Endothelial cell of umbilical vein (primary cell): ENCODE data around the gene NAE1. TPM values are rescaled to one million over a fixed set of nuclear protein-coding genes. Genes with fewer than 3 reads are reported as not detected.

Experiments
- BruUV-seq: library from RNA; stranded (reverse); fragments of 400-500 nt; replicated peaks from 2 replicates; lab custom pipeline; 2021; lab: Mats Ljungman, UMichigan
- CTCF ChIA-PET: fragments of 300-600, 350-600 bp; sonication (Branson Sonifier 250); formaldehyde crosslinking; loops from one replicate; lab custom pipeline; 2021; ENCODE audit warnings: antibody characterized with exemption, inconsistent platforms; lab: Charles Lee
- POLR2A ChIA-PET: fragments of 300-600, 350-600 bp; sonication (Branson Sonifier 250); formaldehyde crosslinking; loops from one replicate; lab custom pipeline; 2021; ENCODE audit warnings: antibody characterized with exemption, inconsistent platforms; lab: Charles Lee
- DNase-seq: peaks from one replicate; pipeline ENCODE4 v3.0.0-alpha.2; 2011; ENCODE audit warnings: low read depth, low spot score
- FAIRE-seq: peaks from 2 replicates; lab custom pipeline; 2011; peaks lifted over from hg19 to GRCh38; lab: Jason Lieb, UNC
- H2AFZ ChIP-seq: 2 replicates; pipeline ENCODE4 v1.6.0; 2012; ENCODE audit warnings: low read depth, low read length, control low read depth, inconsistent platforms
- H3K27ac ChIP-seq: 2 replicates; pipeline ENCODE4 v1.5.1; 2011; ENCODE audit warnings: low read depth, mild to moderate bottlenecking, control low read depth, low read length, moderate library complexity; ENCODE audit not compliant: insufficient read depth
- H3K27me3 ChIP-seq, 2 experiments: 2 replicates each; pipeline versions ENCODE4 v1.6.0 to v1.6.1; 2011; ENCODE audit warnings: low read length in 2 of 2, mixed read lengths in 1 of 2; ENCODE audit not compliant: control insufficient read depth in 2 of 2, insufficient read depth in 2 of 2
- H3K36me3 ChIP-seq, 2 experiments: 2 replicates in 1 of 2; 3 replicates in 1 of 2; pipeline ENCODE4 v1.5.1; 2011; ENCODE audit warnings: low read length in 2 of 2, mild to moderate bottlenecking in 1 of 2, moderate library complexity in 1 of 2; ENCODE audit not compliant: control insufficient read depth in 2 of 2, insufficient read depth in 2 of 2; ENCODE audit errors: extremely low read depth in 1 of 2
- H3K4me1 ChIP-seq: 3 replicates; pipeline ENCODE4 v1.5.1; 2011; ENCODE audit warnings: mild to moderate bottlenecking, low read length; ENCODE audit not compliant: control insufficient read depth, insufficient read depth; ENCODE audit errors: extremely low read depth
- H3K4me2 ChIP-seq: 2 replicates; pipeline ENCODE4 v1.6.1; 2011; ENCODE audit warnings: low read length, control low read depth, mixed read lengths; ENCODE audit not compliant: insufficient read depth
- H3K4me3 ChIP-seq, 3 experiments: fragments of 200-600 bp in 1 of 3; sonication (generic), shearing (Covaris generic) in 1 of 3; replicated peaks in 1 of 3; 2 replicates each; pipeline ENCODE4 v1.5.1; 2011 to 2016; ENCODE audit warnings: control low read depth in 3 of 3, low read length in 3 of 3, mild to moderate bottlenecking in 2 of 3, inconsistent platforms in 1 of 3, low read depth in 1 of 3, moderate library complexity in 1 of 3; ENCODE audit not compliant: insufficient read depth in 1 of 3
- H3K79me2 ChIP-seq: 2 replicates; pipeline ENCODE4 v1.6.0; 2012; ENCODE audit warnings: low read length, inconsistent platforms; ENCODE audit not compliant: control insufficient read depth, insufficient read depth
- H3K9ac ChIP-seq: replicated peaks from 2 replicates; pipeline ENCODE3; 2011; ENCODE audit warnings: low read length, control low read depth; ENCODE audit not compliant: insufficient read depth; ENCODE audit errors: extremely low read depth
- H3K9me1 ChIP-seq: replicated peaks from 3 replicates; pipeline ENCODE4 v1.6.0; 2011; ENCODE audit warnings: mild to moderate bottlenecking, low read length; ENCODE audit not compliant: control insufficient read depth, insufficient read depth; ENCODE audit errors: extremely low read depth
- H3K9me3 ChIP-seq: replicated peaks from 2 replicates; pipeline ENCODE4 v1.5.1; 2012; ENCODE audit warnings: low read length, inconsistent platforms; ENCODE audit not compliant: control insufficient read depth, insufficient read depth
- H4K20me1 ChIP-seq: replicated peaks from 2 replicates; pipeline ENCODE3; 2011; ENCODE audit warnings: mild to moderate bottlenecking, low read length; ENCODE audit not compliant: control insufficient read depth, insufficient read depth; ENCODE audit errors: extremely low read depth
- GATA2 ChIP-seq: IDR thresholded peaks from 2 replicates; pipeline ENCODE4 v1.7.0; 2011; ENCODE audit warnings: low read depth, mild to moderate bottlenecking, moderate library complexity, mixed read lengths, low read length; ENCODE audit not compliant: insufficient read length, insufficient read depth
- JUN ChIP-seq: IDR thresholded peaks from 2 replicates; pipeline ENCODE4 v1.6.1; 2011; ENCODE audit warnings: borderline replicate concordance, low read depth; ENCODE audit not compliant: insufficient read length, insufficient read depth
- MAX ChIP-seq: IDR thresholded peaks from 2 replicates; pipeline ENCODE4 v1.6.1; 2011; ENCODE audit not compliant: insufficient read depth, insufficient read length
- POLR2A ChIP-seq: IDR thresholded peaks from 2 replicates; pipeline ENCODE4 v1.6.1; 2012; ENCODE audit warnings: low read depth, mild to moderate bottlenecking, control low read depth, low read length
- dilution Hi-C: fragments of 300-500 bp; cut with MboI; formaldehyde crosslinking; loops from one replicate; pipeline ENCODE4 v1.15.0; 2019; ENCODE audit warnings: low sequenced_read_pairs; ENCODE audit not compliant: extremely low pct_ligation_motif_present
- intact Hi-C: fragments of 100-400 bp; cut with micrococcal nuclease; formaldehyde crosslinking; loops from one replicate; pipeline ENCODE4 v1.10.0; 2022
- polyA plus RNA-seq, 4 experiments: library from polyadenylated mRNA; depleted of rRNA in 3 of 4; stranded (reverse) in 3 of 4; unstranded in 1 of 4; fragments of >200 nt; gene quantifications; 2 replicates each; pipeline versions ENCODE4 v1.2.1 to v1.2.3, GENCODE V29; 2011 to 2012; ENCODE audit warnings: missing spikeins in 1 of 4
- total RNA-seq: library from RNA; stranded (reverse); gene quantifications from 2 replicates; pipeline ENCODE4 v1.2.3, GENCODE V29; 2021
- TF ChIP-seq, protein P1 (sequence below), 2 donors: IDR thresholded peaks; 1 replicate in 1 of 2; 2 replicates in 1 of 2; pipeline ENCODE4 v1.5.1; 2011; ENCODE audit warnings: low read length in 2 of 2, mild to moderate bottlenecking in 2 of 2, moderate library complexity in 2 of 2, control low read depth in 1 of 2, inconsistent platforms in 1 of 2, low read depth in 1 of 2; ENCODE audit not compliant: insufficient read depth in 1 of 2; ENCODE audit errors: extremely low read depth in 1 of 2

Gene NAE1
- total and polyA plus RNA-seq, 2 donors (not counting 3 experiments of a cell fraction or from before 2014, with no cell fraction given) = 23.6 to 64.3 TPM

GRCh38 chr16:66834746-66835145, 4.0 kb upstream of the NAE1 start:
- CTCF ChIA-PET = interaction anchor here (1.0 to 3.5 kb wide), 4 partner anchors 9 to 38 kb away, joined by 3 to 32 read pairs (median 4); no protein-coding TSS in a partner anchor
- H3K27me3 ChIP-seq = peaks cover 2 to 17% of the 10 kb centered on the region in 2 experiments
- no peak overlapping the region for H3K9ac ChIP-seq
- TF ChIP-seq, protein P1, sequence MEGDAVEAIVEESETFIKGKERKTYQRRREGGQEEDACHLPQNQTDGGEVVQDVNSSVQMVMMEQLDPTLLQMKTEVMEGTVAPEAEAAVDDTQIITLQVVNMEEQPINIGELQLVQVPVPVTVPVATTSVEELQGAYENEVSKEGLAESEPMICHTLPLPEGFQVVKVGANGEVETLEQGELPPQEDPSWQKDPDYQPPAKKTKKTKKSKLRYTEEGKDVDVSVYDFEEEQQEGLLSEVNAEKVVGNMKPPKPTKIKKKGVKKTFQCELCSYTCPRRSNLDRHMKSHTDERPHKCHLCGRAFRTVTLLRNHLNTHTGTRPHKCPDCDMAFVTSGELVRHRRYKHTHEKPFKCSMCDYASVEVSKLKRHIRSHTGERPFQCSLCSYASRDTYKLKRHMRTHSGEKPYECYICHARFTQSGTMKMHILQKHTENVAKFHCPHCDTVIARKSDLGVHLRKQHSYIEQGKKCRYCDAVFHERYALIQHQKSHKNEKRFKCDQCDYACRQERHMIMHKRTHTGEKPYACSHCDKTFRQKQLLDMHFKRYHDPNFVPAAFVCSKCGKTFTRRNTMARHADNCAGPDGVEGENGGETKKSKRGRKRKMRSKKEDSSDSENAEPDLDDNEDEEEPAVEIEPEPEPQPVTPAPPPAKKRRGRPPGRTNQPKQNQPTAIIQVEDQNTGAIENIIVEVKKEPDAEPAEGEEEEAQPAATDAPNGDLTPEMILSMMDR (IDR thresholded peaks at IDR 0.05; ENCODE audit: extremely low read depth in 1 of 2, insufficient read depth in 1 of 2, low read depth in 1 of 2, low read length in 2 of 2) = no peak
- TF ChIP-seq POLR2A (no peak), JUN (no peak), MAX (no peak), GATA2 (no peak)
- H3K79me2 ChIP-seq = peaks cover 5% of the 10 kb centered on the region
- H3K27ac ChIP-seq = no peak overlapping the region
- no peaks in the 10 kb centered on the region for H4K20me1 ChIP-seq
- H2AFZ ChIP-seq = no peak overlapping the region
- H3K4me1 ChIP-seq = peaks cover 3% of the 10 kb centered on the region
- no peaks in the 10 kb centered on the region for H3K9me1 ChIP-seq
- H3K36me3 ChIP-seq = no peaks in the 10 kb centered on the region
- intact Hi-C loops (loop anchor here (5.0 kb wide), 1 partner anchor 82 kb away; the partner anchor contains the start of gene DYNC1LI2), dilution Hi-C loops (no loop called here)
- POLR2A ChIA-PET = no interaction called here
- no TSS peak for BruUV-seq
- no peak overlapping the region for H3K4me2 ChIP-seq
- no peak overlapping the region for H3K4me3 ChIP-seq
- FAIRE-seq = no peak
- no peaks in the 10 kb centered on the region for H3K9me3 ChIP-seq
- no peak for DNase-seq
